ENCODE measurements around the gene PLOD2. TPM values are rescaled to one million over a fixed set of nuclear protein-coding genes. Genes with fewer than 3 reads are reported as not detected.

Gene PLOD2
- total RNA-seq, 1 experiment from 2014 or later = 158 TPM

DNA sequence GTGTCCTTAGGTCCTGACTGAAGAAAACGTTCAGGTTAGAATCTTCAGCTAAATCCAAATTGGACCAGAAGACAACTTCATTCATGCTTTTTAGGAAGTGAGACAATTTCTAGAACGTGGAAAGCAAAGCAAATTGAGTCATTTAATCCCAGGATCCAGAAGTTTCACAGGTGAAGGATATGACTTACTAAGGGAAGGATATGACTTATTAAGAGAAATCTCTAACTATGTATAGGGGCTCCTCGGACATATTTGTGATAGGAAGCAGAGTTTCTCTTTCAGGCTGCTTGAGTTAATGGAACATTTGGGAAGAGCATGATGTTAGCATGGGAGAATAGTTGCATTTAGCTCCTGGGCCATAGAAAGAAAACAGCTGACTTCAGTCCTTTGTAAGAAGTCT lies 16.1 kb upstream of the PLOD2 start:
- H3K4me1 ChIP-seq (ENCODE audit: control insufficient read depth, insufficient read depth, low read length) = peaks cover under 1% of the 10 kb centered on the region; the same call in 1 of the 2 replicates
- in situ Hi-C loops (cut with HindIII; ENCODE audit: low pct_unique_long_range_greater_than_20kb, low sequenced_read_pairs) (no loop called here), intact Hi-C loops (cut with micrococcal nuclease; ENCODE audit: unreplicated experiment) (no loop called here)
- H3K4me3 ChIP-seq (ENCODE audit: low read depth in 2 of 2, low read length in 2 of 2) = no peak overlapping the region
- no peaks in the 10 kb centered on the region for H3K9me3 ChIP-seq (ENCODE audit: control insufficient read depth, insufficient read depth, low read depth, low read length)
- ATAC-seq = no peak
- H3K27me3 ChIP-seq (ENCODE audit: control insufficient read depth, insufficient read depth, low read length) = no peaks in the 10 kb centered on the region
- CTCF ChIA-PET = interaction anchor here (0.6 kb wide), 1 partner anchor 13 kb away, joined by 3 read pairs; no protein-coding TSS in a partner anchor
- no peak for TF ChIP-seq SIN3A (IDR thresholded peaks at IDR 0.05; ENCODE audit: borderline replicate concordance, insufficient read depth, low read depth, low read length)
- no peaks in the 10 kb centered on the region for H3K36me3 ChIP-seq (ENCODE audit: control insufficient read depth, insufficient read depth, low read length)
- DNase-seq (ENCODE audit: low read depth, low spot score) = no peak
- BruUV-seq (replicated peaks) = no TSS peak
- POLR2A ChIA-PET = no interaction called here
- H3K27ac ChIP-seq (ENCODE audit: low read length) = peak overlapping the region; percentile 8; the same call in 1 of the 2 replicates

DNA sequence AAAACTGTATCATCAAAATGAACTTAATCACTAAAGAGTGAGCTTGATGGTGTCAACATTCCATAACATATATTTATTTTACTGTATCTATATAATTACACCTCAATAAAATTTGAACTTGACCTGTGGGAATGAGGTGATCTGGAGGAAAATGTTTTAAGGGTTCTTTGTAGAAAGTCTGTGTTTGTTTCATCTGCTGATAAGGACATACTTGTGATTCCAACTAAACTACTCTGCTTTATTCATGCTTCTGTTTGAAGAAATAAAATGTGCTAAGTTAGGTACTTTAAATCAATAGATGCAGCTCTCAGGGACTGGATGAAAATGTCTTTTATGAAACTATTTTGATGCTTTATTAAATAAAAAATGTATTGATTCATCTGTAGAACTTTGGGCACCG lies 11.6 kb upstream of the PLOD2 start:
- CTCF ChIA-PET = no interaction called here
- ATAC-seq = peak; percentile 75
- TF ChIP-seq, protein P1, sequence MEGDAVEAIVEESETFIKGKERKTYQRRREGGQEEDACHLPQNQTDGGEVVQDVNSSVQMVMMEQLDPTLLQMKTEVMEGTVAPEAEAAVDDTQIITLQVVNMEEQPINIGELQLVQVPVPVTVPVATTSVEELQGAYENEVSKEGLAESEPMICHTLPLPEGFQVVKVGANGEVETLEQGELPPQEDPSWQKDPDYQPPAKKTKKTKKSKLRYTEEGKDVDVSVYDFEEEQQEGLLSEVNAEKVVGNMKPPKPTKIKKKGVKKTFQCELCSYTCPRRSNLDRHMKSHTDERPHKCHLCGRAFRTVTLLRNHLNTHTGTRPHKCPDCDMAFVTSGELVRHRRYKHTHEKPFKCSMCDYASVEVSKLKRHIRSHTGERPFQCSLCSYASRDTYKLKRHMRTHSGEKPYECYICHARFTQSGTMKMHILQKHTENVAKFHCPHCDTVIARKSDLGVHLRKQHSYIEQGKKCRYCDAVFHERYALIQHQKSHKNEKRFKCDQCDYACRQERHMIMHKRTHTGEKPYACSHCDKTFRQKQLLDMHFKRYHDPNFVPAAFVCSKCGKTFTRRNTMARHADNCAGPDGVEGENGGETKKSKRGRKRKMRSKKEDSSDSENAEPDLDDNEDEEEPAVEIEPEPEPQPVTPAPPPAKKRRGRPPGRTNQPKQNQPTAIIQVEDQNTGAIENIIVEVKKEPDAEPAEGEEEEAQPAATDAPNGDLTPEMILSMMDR (IDR thresholded peaks at IDR 0.05) = no peak
- TF ChIP-seq TCF7L2 (IDR thresholded peaks at IDR 0.05; ENCODE audit: low read depth, low read length) = peak; percentile 89

DNA sequence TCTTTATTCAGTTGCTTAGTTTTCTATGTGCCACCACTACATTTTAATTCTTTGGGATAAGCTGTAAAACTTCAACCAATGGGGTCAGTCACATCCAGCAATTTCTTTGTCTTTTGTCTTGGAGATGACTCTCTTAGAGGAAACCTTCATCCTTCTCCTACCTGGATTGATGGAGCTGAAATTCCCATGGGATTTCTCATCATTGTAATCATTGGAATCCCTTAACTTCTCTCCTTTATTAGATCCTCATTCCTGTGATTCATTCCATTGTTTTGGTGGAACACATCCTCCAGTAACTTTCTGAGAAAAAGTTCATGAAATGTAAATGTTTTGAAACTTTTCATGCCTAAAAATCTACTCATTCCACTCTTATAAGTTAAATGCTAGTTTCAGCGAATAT lies 9.6 kb upstream of the PLOD2 start:
- CTCF ChIA-PET = no interaction called here
- ATAC-seq = no peak
- intact Hi-C loops (cut with micrococcal nuclease; ENCODE audit: unreplicated experiment) = no loop called here
- Histone ChIP-seq H3K9me3 (ENCODE audit: control insufficient read depth, insufficient read depth, low read depth, low read length) (no peaks in the 10 kb centered on the region), H3K4me3 (ENCODE audit: low read depth in 2 of 2, low read length in 2 of 2) (no peak overlapping the region), H3K4me1 (ENCODE audit: control insufficient read depth, insufficient read depth, low read length) (peaks cover 28% of the 10 kb centered on the region), H3K27me3 (ENCODE audit: control insufficient read depth, insufficient read depth, low read length) (no peaks in the 10 kb centered on the region), H3K36me3 (ENCODE audit: control insufficient read depth, insufficient read depth, low read length) (no peaks in the 10 kb centered on the region), H3K27ac (ENCODE audit: low read length) (peak overlapping the region; percentile 5; the same call in 1 of the 2 replicates)
- BruUV-seq (replicated peaks) = no TSS peak
- POLR2A ChIA-PET = no interaction called here
- TF ChIP-seq POLR2AphosphoS5 (IDR thresholded peaks at IDR 0.05; ENCODE audit: low read depth, low read length) (no peak), SIN3A (IDR thresholded peaks at IDR 0.05; ENCODE audit: borderline replicate concordance, insufficient read depth, low read depth, low read length) (no peak)
- in situ Hi-C loops (cut with HindIII; ENCODE audit: low pct_unique_long_range_greater_than_20kb, low sequenced_read_pairs) = no loop called here
- no peak for DNase-seq (ENCODE audit: low read depth, low spot score)

More for the DNA sequence above, 11.6 kb upstream of the PLOD2 start:
- no TSS peak for BruUV-seq (replicated peaks)
- peak overlapping the region; percentile 68 for H3K27ac ChIP-seq (ENCODE audit: low read length)
- H3K4me3 ChIP-seq (ENCODE audit: low read depth in 2 of 2, low read length in 2 of 2) = no peak overlapping the region
- H3K4me1 ChIP-seq (ENCODE audit: control insufficient read depth, insufficient read depth, low read length) = peaks cover 8% of the 10 kb centered on the region
- DNase-seq (ENCODE audit: low read depth, low spot score) = no peak
- H3K9me3 ChIP-seq (ENCODE audit: control insufficient read depth, insufficient read depth, low read depth, low read length) = no peaks in the 10 kb centered on the region
- H3K36me3 ChIP-seq (ENCODE audit: control insufficient read depth, insufficient read depth, low read length) = no peaks in the 10 kb centered on the region
- H3K27me3 ChIP-seq (ENCODE audit: control insufficient read depth, insufficient read depth, low read length) = no peaks in the 10 kb centered on the region
- in situ Hi-C loops (cut with HindIII; ENCODE audit: low pct_unique_long_range_greater_than_20kb, low sequenced_read_pairs) = no loop called here
- intact Hi-C loops (cut with micrococcal nuclease; ENCODE audit: unreplicated experiment) = no loop called here
- POLR2A ChIA-PET = no interaction called here

DNA sequence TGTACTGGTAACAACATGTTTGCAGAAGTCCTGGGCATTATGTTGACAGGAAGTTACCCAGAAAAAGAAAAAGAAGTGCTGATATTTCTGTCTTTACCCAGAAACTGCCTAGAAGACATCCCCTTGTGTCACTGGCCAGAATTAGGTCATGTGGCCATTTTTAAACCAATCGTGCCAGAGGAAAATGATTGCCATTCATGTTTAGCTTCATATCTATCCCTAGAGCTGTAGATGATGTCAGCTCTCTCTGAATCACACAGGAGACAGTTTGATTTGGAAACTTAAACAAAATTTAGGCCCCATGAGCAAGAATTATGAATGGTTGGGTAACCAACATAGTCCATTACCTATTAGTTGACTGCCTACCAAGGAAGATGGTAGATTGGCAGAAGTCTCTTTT lies 8.9 kb upstream of the PLOD2 start:
- POLR2A ChIA-PET = no interaction called here
- Histone ChIP-seq H3K27ac (ENCODE audit: low read length) (peak overlapping the region; percentile 32; the same call in 1 of the 2 replicates), H3K9me3 (ENCODE audit: control insufficient read depth, insufficient read depth, low read depth, low read length) (no peaks in the 10 kb centered on the region), H3K4me1 (ENCODE audit: control insufficient read depth, insufficient read depth, low read length) (peaks cover 35% of the 10 kb centered on the region), H3K36me3 (ENCODE audit: control insufficient read depth, insufficient read depth, low read length) (no peaks in the 10 kb centered on the region), H3K27me3 (ENCODE audit: control insufficient read depth, insufficient read depth, low read length) (no peaks in the 10 kb centered on the region), H3K4me3 (ENCODE audit: low read depth in 2 of 2, low read length in 2 of 2) (no peak overlapping the region)
- BruUV-seq (replicated peaks) = no TSS peak
- intact Hi-C loops (cut with micrococcal nuclease; ENCODE audit: unreplicated experiment) (no loop called here), in situ Hi-C loops (cut with HindIII; ENCODE audit: low pct_unique_long_range_greater_than_20kb, low sequenced_read_pairs) (no loop called here)
- CTCF ChIA-PET = no interaction called here
- no peak for ATAC-seq
- DNase-seq (ENCODE audit: low read depth, low spot score) = no peak
- no peak for TF ChIP-seq SIN3A (IDR thresholded peaks at IDR 0.05; ENCODE audit: borderline replicate concordance, insufficient read depth, low read depth, low read length)
- TF ChIP-seq POLR2AphosphoS5 (IDR thresholded peaks at IDR 0.05; ENCODE audit: low read depth, low read length) = no peak

All from Panc1 (cell line).